Naive thymus-derived CD4-positive, alpha-beta T cell (primary cell): ENCODE measurements around the gene CHCHD10. TPM values are rescaled to one million over a fixed set of nuclear protein-coding genes. Genes with fewer than 3 reads are reported as not detected.

Source experiments
- ATAC-seq: fragments of 150-1000 bp; cut with Tn5 transposase; 2 replicates; pipeline ENCODE4 v1.10.0; 2021; ENCODE audit warnings: mild to moderate bottlenecking, moderate library complexity
- CTCF ChIA-PET: fragments of 350-600 bp; sonication (Branson Sonifier 250); formaldehyde crosslinking; loops from one replicate; lab custom pipeline; 2021; ENCODE audit warnings: antibody characterized with exemption; lab: Charles Lee
- POLR2A ChIA-PET: fragments of 350-600 bp; sonication (Branson Sonifier 250); formaldehyde crosslinking; loops from one replicate; lab custom pipeline; 2021; ENCODE audit warnings: antibody characterized with exemption, inconsistent platforms; lab: Charles Lee
- DNase-seq, 9 donors: peaks; one replicate each; pipeline versions ENCODE4 v3.0.0 to v3.0.0-alpha.2; 2020 to 2022; ENCODE audit warnings: mixed read lengths in 1 of 9
- H3K27ac ChIP-seq: one replicate; pipeline ENCODE4 v1.7.0; 2013; ENCODE audit warnings: mild to moderate bottlenecking, low read depth, low read length, moderate library complexity
- H3K27me3 ChIP-seq, 2 donors: one replicate each; pipeline ENCODE4 v1.7.0; 2013; ENCODE audit warnings: low read length in 2 of 2, mild to moderate bottlenecking in 2 of 2, moderate library complexity in 2 of 2; ENCODE audit not compliant: control insufficient read depth in 2 of 2, insufficient read depth in 2 of 2
- H3K36me3 ChIP-seq, 3 experiments: 1 replicate in 2 of 3; 2 replicates in 1 of 3; pipeline ENCODE4 v1.7.0; 2013; ENCODE audit warnings: low read length in 3 of 3, mild to moderate bottlenecking in 3 of 3, moderate library complexity in 1 of 3; ENCODE audit not compliant: insufficient read depth in 3 of 3, control insufficient read depth in 2 of 3
- H3K4me1 ChIP-seq, 2 donors: one replicate each; pipeline ENCODE4 v1.7.0; 2013; ENCODE audit warnings: low read length in 2 of 2, mild to moderate bottlenecking in 2 of 2, moderate library complexity in 1 of 2; ENCODE audit not compliant: control insufficient read depth in 2 of 2, insufficient read depth in 2 of 2
- H3K4me3 ChIP-seq: 2 replicates; pipeline ENCODE4 v1.7.0; 2013; ENCODE audit warnings: mild to moderate bottlenecking, low read length
- H3K9me3 ChIP-seq, 3 experiments: 1 replicate in 2 of 3; 2 replicates in 1 of 3; pipeline ENCODE4 v1.7.0; 2013; ENCODE audit warnings: low read length in 3 of 3; ENCODE audit not compliant: control insufficient read depth in 2 of 3
- H3K27ac Mint-ChIP-seq, 9 donors: one replicate each; pipeline ENCODE4 v1.8.0; 2020 to 2022; ENCODE audit warnings: mixed read lengths in 9 of 9, mild to moderate bottlenecking in 8 of 9, moderate library complexity in 5 of 9, inconsistent platforms in 2 of 9
- H3K27me3 Mint-ChIP-seq, 5 donors: one replicate each; pipeline ENCODE4 v1.8.0; 2021 to 2022; ENCODE audit warnings: mixed read lengths in 5 of 5, mild to moderate bottlenecking in 1 of 5
- H3K36me3 Mint-ChIP-seq, 5 donors: one replicate each; pipeline ENCODE4 v1.8.0; 2020 to 2022; ENCODE audit warnings: mixed read lengths in 5 of 5, mild to moderate bottlenecking in 3 of 5, inconsistent platforms in 1 of 5
- H3K4me1 Mint-ChIP-seq, 7 donors: one replicate each; pipeline ENCODE4 v1.8.0; 2020 to 2022; ENCODE audit warnings: mixed read lengths in 7 of 7, mild to moderate bottlenecking in 3 of 7, inconsistent platforms in 1 of 7
- H3K4me3 Mint-ChIP-seq, 10 donors: one replicate each; pipeline ENCODE4 v1.8.0; 2020 to 2022; ENCODE audit warnings: mild to moderate bottlenecking in 10 of 10, mixed read lengths in 10 of 10, moderate library complexity in 6 of 10, inconsistent platforms in 2 of 10
- H3K9me3 Mint-ChIP-seq, 11 donors: one replicate each; pipeline ENCODE4 v1.8.0; 2020 to 2022; ENCODE audit warnings: mixed read lengths in 11 of 11, mild to moderate bottlenecking in 4 of 11, inconsistent platforms in 1 of 11, moderate library complexity in 1 of 11
- intact Hi-C, 2 donors: fragments of 100-400 bp; cut with micrococcal nuclease; formaldehyde crosslinking; loops; one replicate each; pipeline ENCODE4 v1.15.1; 2023
- polyA plus RNA-seq, 2 donors: library from polyadenylated mRNA; unstranded; fragments of 300-500 nt; fragmentation: Illumina TruSeq; gene quantifications; one replicate each; pipeline ENCODE4 v1.2.3, GENCODE V29; 2021
- total RNA-seq, 6 experiments: library from RNA in 5 of 6; stranded (reverse) in 5 of 6; gene quantifications; 1 replicate in 5 of 6; 2 replicates in 1 of 6; pipeline ENCODE4 v1.2.3 and lab custom pipeline; 2021 to 2026

Gene CHCHD10
- total and polyA plus RNA-seq, 7 experiments from 2014 or later: 25.6 to 56.1 (median 42.2) TPM

GRCh38 chr22:23769321-23769965 lies 1.7 kb upstream of the CHCHD10 start:
- no peak overlapping the region for H3K27ac ChIP-seq
- no peak overlapping the region for H3K4me3 ChIP-seq
- CTCF ChIA-PET: interaction anchor here (0.6 kb wide), 3 partner anchors 15 to 46 kb away, joined by 3 to 5 read pairs (median 4); no protein-coding TSS in a partner anchor
- Mint-ChIP-seq H3K36me3 (peaks cover 0 to 4% (median 0%) of the 10 kb centered on the region in 5 donors), H3K9me3 (no peaks in the 10 kb centered on the region), H3K27ac (peak overlapping the region in 2 of 9 donors; percentile 17 to 76), H3K4me3 (peak overlapping the region in 7 of 10 donors; percentile 23 to 85 (median 39)), H3K27me3 (peaks cover 0 to 16% (median 0%) of the 10 kb centered on the region in 5 donors), H3K4me1 (peaks cover 8 to 49% (median 31%) of the 10 kb centered on the region in 7 donors)
- H3K9me3 ChIP-seq: no peaks in the 10 kb centered on the region
- peaks cover 0 to 12% (median 0%) of the 10 kb centered on the region in 3 experiments for H3K36me3 ChIP-seq
- ATAC-seq: no peak
- peaks cover 15 to 30% of the 10 kb centered on the region in 2 donors for H3K4me1 ChIP-seq
- POLR2A ChIA-PET: interaction anchor here (1.4 to 8.9 kb wide), 3 partner anchors 9 to 18 kb away, joined by 4 to 62 read pairs (median 5); partner anchors contain the start of genes SMARCB1 and ZNF70
- intact Hi-C loops: loop anchor here in 1 of 2 donors (2.0 to 10.0 kb wide), 2 partner anchors 69 to 145 kb away; partner anchors contain the start of gene DERL3
- H3K27me3 ChIP-seq: no peaks in the 10 kb centered on the region
- DNase-seq: no peak

- Mint-ChIP-seq H3K27ac (peak overlapping the region in 7 of 9 donors; percentile 19 to 67 (median 45)), H3K27me3 (peaks cover 0 to 3% (median 0%) of the 10 kb centered on the region in 5 donors), H3K4me1 (peaks cover 7 to 55% (median 43%) of the 10 kb centered on the region in 7 donors), H3K4me3 (peak overlapping the region; percentile 63 to 88 (median 83)), H3K9me3 (no peaks in the 10 kb centered on the region), H3K36me3 (peaks cover 0 to 4% (median 0%) of the 10 kb centered on the region in 5 donors)
- no peaks in the 10 kb centered on the region for H3K27me3 ChIP-seq
- ChIA-PET POLR2A (interaction anchor here (0.6 to 8.9 kb wide), 6 partner anchors 17 to 388 kb away, joined by 3 to 62 read pairs (median 5); partner anchors contain the start of genes SMARCB1 and ZNF70), CTCF (interaction anchor here (0.9 kb wide), 1 partner anchor 81 kb away, joined by 3 read pairs; no protein-coding TSS in a partner anchor)
- ATAC-seq (no peak), DNase-seq (no peak)
- peaks cover 0 to 12% (median 0%) of the 10 kb centered on the region in 3 experiments for H3K36me3 ChIP-seq
- H3K27ac ChIP-seq: peak overlapping the region; percentile 85
- H3K9me3 ChIP-seq: no peaks in the 10 kb centered on the region
- intact Hi-C loops: loop anchor here (1.0 to 10.0 kb wide), 5 partner anchors 16 to 142 kb away; partner anchors contain the start of gene ZNF70 (in 2 of the 2)
- peak overlapping the region; percentile 92 for H3K4me3 ChIP-seq
- peaks cover 29 to 39% of the 10 kb centered on the region in 2 donors for H3K4me1 ChIP-seq
Measured at GRCh38 chr22:23767303-23767672, 484 bp downstream of the CHCHD10 start.

- Mint-ChIP-seq H3K4me1 (peaks cover 7 to 51% (median 38%) of the 10 kb centered on the region in 7 donors), H3K9me3 (no peaks in the 10 kb centered on the region), H3K36me3 (peaks cover 0 to 4% (median 0%) of the 10 kb centered on the region in 5 donors), H3K4me3 (peak overlapping the region; percentile 28 to 88 (median 50)), H3K27me3 (no peaks in the 10 kb centered on the region), H3K27ac (peak overlapping the region in 8 of 9 donors; percentile 8 to 90 (median 60))
- Histone ChIP-seq H3K9me3 (no peaks in the 10 kb centered on the region), H3K27ac (no peak overlapping the region), H3K27me3 (no peaks in the 10 kb centered on the region), H3K4me1 (peaks cover 24% of the 10 kb centered on the region in 2 donors), H3K36me3 (peaks cover 0 to 12% (median 0%) of the 10 kb centered on the region in 3 experiments), H3K4me3 (no peak overlapping the region)
- intact Hi-C loops: loop anchor here in 1 of 2 donors (10.0 kb wide), 1 partner anchor 140 kb away; no protein-coding TSS in a partner anchor
- no peak for ATAC-seq
- ChIA-PET CTCF (no interaction called here), POLR2A (interaction anchor here (0.9 to 1.3 kb wide), 5 partner anchors 9 to 137 kb away, joined by 3 read pairs; partner anchors contain the start of gene SMARCB1)
- DNase-seq: no peak
Measured at GRCh38 chr22:23764899-23765881, 2.6 kb downstream of the CHCHD10 start.

- H3K4me3 Mint-ChIP-seq: peak overlapping the region; percentile 72 to 84 (median 81)
- peaks cover 7 to 48% (median 38%) of the 10 kb centered on the region in 7 donors for H3K4me1 Mint-ChIP-seq
- peak overlapping the region in 7 of 9 donors; percentile 75 to 91 (median 83) for H3K27ac Mint-ChIP-seq
- DNase-seq (no peak), ATAC-seq (no peak)
- Histone ChIP-seq H3K27ac (peak overlapping the region; percentile 65), H3K9me3 (no peaks in the 10 kb centered on the region), H3K4me3 (peak overlapping the region; percentile 60), H3K4me1 (peaks cover 24% of the 10 kb centered on the region in 2 donors), H3K36me3 (peaks cover 0 to 12% (median 0%) of the 10 kb centered on the region in 3 experiments), H3K27me3 (no peaks in the 10 kb centered on the region)
- ChIA-PET POLR2A (interaction anchor here (1.0 to 2.2 kb wide), 6 partner anchors 9 to 130 kb away, joined by 3 to 7 read pairs (median 6); partner anchors contain the start of genes MIF, SLC2A11 and ZNF70), CTCF (interaction anchor here (1.3 kb wide), 1 partner anchor 67 kb away, joined by 4 read pairs; no protein-coding TSS in a partner anchor)
- no peaks in the 10 kb centered on the region for H3K27me3 Mint-ChIP-seq
- no peaks in the 10 kb centered on the region for H3K9me3 Mint-ChIP-seq
- peaks cover 0 to 4% (median 0%) of the 10 kb centered on the region in 5 donors for H3K36me3 Mint-ChIP-seq
- intact Hi-C loops: loop anchor here in 1 of 2 donors (1.0 to 10.0 kb wide), 2 partner anchors 13 to 139 kb away; partner anchors contain the start of gene ZNF70
Measured at GRCh38 chr22:23763954-23764353, 3.8 kb downstream of the CHCHD10 start.

- Mint-ChIP-seq H3K36me3 (peaks cover 0 to 4% (median 0%) of the 10 kb centered on the region in 5 donors), H3K4me3 (peak overlapping the region; percentile 72 to 84 (median 81)), H3K27ac (peak overlapping the region in 8 of 9 donors; percentile 75 to 91 (median 82)), H3K27me3 (no peaks in the 10 kb centered on the region), H3K4me1 (peaks cover 7 to 48% (median 38%) of the 10 kb centered on the region in 7 donors), H3K9me3 (no peaks in the 10 kb centered on the region)
- Histone ChIP-seq H3K4me1 (peaks cover 24% of the 10 kb centered on the region in 2 donors), H3K27ac (peak overlapping the region; percentile 65), H3K27me3 (no peaks in the 10 kb centered on the region), H3K4me3 (peak overlapping the region; percentile 60), H3K9me3 (no peaks in the 10 kb centered on the region), H3K36me3 (peaks cover 0 to 12% (median 0%) of the 10 kb centered on the region in 3 experiments)
- POLR2A ChIA-PET: interaction anchor here (1.0 to 2.2 kb wide), 7 partner anchors 9 to 130 kb away, joined by 3 to 7 read pairs (median 6); partner anchors contain the start of genes MIF, MMP11, SLC2A11 and ZNF70
- intact Hi-C loops: loop anchor here in 1 of 2 donors (1.0 to 10.0 kb wide), 2 partner anchors 12 to 139 kb away; partner anchors contain the start of gene ZNF70
- DNase-seq: peak in 7 of 9 donors; percentile 12 to 60 (median 37)
- peak; percentile 52 for ATAC-seq
- CTCF ChIA-PET: interaction anchor here (1.3 kb wide), 1 partner anchor 67 kb away, joined by 4 read pairs; no protein-coding TSS in a partner anchor
Measured at GRCh38 chr22:23763579-23763945, 4.2 kb downstream of the CHCHD10 start.
